Upper lobe of left lung (tissue), 4 donors: Measurements from ENCODE around the gene SPRED3.

Source experiments
- POLR2A ChIP-seq, 4 donors: fragments of 450-650 bp; IDR thresholded peaks; one replicate each; pipeline ENCODE4 v1.5.1; 2016 to 2017; ENCODE audit warnings: antibody characterized with exemption in 4 of 4, mild to moderate bottlenecking in 2 of 4
- POLR2AphosphoS5 ChIP-seq, 2 donors: sonication (generic); formaldehyde crosslinking; IDR thresholded peaks; one replicate each; pipeline ENCODE4 v1.5.1; 2017; ENCODE audit warnings: antibody characterized with exemption in 2 of 2
- TF ChIP-seq, protein P1 (sequence below), 6 experiments: fragments of 450-650 bp in 4 of 6; fragments of 200-600 bp in 2 of 6; sonication (generic) in 2 of 6; IDR thresholded peaks; one replicate each; pipeline ENCODE4 v1.5.1; 2016 to 2019; ENCODE audit warnings: antibody characterized with exemption in 6 of 6

DNA sequence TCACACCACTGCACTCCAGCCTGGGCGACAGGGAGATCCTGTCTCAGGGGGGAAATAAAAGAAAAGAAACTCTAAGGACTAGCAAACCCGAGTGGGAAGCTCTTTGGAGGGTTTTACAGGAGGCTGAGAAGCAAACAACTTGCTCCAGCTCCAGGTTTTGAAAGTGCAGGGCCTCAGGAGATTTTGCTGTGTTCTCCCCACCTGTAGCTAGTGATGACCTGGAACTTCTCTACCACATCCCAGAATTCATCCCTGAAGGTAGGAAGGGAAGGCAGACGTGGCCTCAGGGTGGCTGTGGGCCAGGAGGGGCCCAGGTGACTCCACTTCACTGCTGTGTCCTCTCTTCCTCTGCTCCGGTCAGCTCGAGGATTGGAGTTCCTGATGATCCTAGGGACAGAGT lies 30.4 kb upstream of the SPRED3 start:
- TF ChIP-seq POLR2AphosphoS5 (IDR thresholded peaks at IDR 0.05) (no peak), POLR2A (IDR thresholded peaks at IDR 0.05) (no peak)
- TF ChIP-seq, protein P1, sequence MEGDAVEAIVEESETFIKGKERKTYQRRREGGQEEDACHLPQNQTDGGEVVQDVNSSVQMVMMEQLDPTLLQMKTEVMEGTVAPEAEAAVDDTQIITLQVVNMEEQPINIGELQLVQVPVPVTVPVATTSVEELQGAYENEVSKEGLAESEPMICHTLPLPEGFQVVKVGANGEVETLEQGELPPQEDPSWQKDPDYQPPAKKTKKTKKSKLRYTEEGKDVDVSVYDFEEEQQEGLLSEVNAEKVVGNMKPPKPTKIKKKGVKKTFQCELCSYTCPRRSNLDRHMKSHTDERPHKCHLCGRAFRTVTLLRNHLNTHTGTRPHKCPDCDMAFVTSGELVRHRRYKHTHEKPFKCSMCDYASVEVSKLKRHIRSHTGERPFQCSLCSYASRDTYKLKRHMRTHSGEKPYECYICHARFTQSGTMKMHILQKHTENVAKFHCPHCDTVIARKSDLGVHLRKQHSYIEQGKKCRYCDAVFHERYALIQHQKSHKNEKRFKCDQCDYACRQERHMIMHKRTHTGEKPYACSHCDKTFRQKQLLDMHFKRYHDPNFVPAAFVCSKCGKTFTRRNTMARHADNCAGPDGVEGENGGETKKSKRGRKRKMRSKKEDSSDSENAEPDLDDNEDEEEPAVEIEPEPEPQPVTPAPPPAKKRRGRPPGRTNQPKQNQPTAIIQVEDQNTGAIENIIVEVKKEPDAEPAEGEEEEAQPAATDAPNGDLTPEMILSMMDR (IDR thresholded peaks at IDR 0.05) = no peak
